GM23248 (cell line): Measurements from ENCODE around the gene ACSM2B. TPM values are rescaled to one million over a fixed set of nuclear protein-coding genes. Genes with fewer than 3 reads are reported as not detected.
"Not testable (repeated sequence)": the region's sequence is repeated elsewhere in the genome, so short reads cannot be mapped to it uniquely, and the experiment has no call there.

Source experiments
- DNase-seq: peaks from one replicate; pipeline ENCODE4 v3.0.0-alpha.2; 2015
- H2AFZ ChIP-seq: fragments of 200-600 bp; sonication (generic); 2 replicates; pipeline ENCODE4 v1.6.1; 2016; ENCODE audit warnings: antibody characterized with exemption
- H3F3A ChIP-seq: fragments of 200-600 bp; sonication (generic); 2 replicates; pipeline ENCODE4 v1.6.1; 2016; ENCODE audit warnings: mild to moderate bottlenecking, antibody characterized with exemption, mixed run types; ENCODE audit not compliant: insufficient read depth
- H3K27ac ChIP-seq: fragments of 200-600 bp; sonication (generic); 2 replicates; pipeline ENCODE4 v1.5.1; 2016; ENCODE audit warnings: mild to moderate bottlenecking
- H3K27me3 ChIP-seq: fragments of 200-600 bp; sonication (generic); replicated peaks from 2 replicates; pipeline ENCODE4 v1.6.1; 2016; ENCODE audit warnings: mild to moderate bottlenecking; ENCODE audit not compliant: insufficient read depth
- H3K36me3 ChIP-seq: fragments of 200-600 bp; sonication (generic); 2 replicates; pipeline ENCODE4 v1.6.1; 2016; ENCODE audit warnings: low read depth, mild to moderate bottlenecking
- H3K4me1 ChIP-seq: fragments of 200-600 bp; sonication (generic); 2 replicates; pipeline ENCODE4 v1.6.1; 2016; ENCODE audit warnings: mild to moderate bottlenecking; ENCODE audit not compliant: insufficient read depth
- H3K4me2 ChIP-seq: fragments of 200-600 bp; sonication (generic); one replicate; pipeline ENCODE4 v1.6.1; 2016; ENCODE audit warnings: mild to moderate bottlenecking; ENCODE audit not compliant: unreplicated experiment
- H3K4me3 ChIP-seq: fragments of 200-600 bp; sonication (generic); 2 replicates; pipeline ENCODE4 v1.5.1; 2016; ENCODE audit warnings: mild to moderate bottlenecking
- H3K79me2 ChIP-seq: fragments of 200-600 bp; sonication (generic); 2 replicates; pipeline ENCODE4 v1.6.1; 2016; ENCODE audit warnings: mild to moderate bottlenecking; ENCODE audit not compliant: insufficient read depth
- H3K9ac ChIP-seq: fragments of 200-600 bp; sonication (generic); 2 replicates; pipeline ENCODE4 v1.6.1; 2016; ENCODE audit warnings: mild to moderate bottlenecking
- H3K9me2 ChIP-seq: fragments of 200-600 bp; sonication (generic); 2 replicates; pipeline ENCODE4 v1.6.1; 2016; ENCODE audit warnings: mixed run types, mild to moderate bottlenecking, moderate library complexity; ENCODE audit not compliant: insufficient read depth
- H3K9me3 ChIP-seq: fragments of 200-600 bp; sonication (generic); one replicate; pipeline ENCODE4 v1.6.1; 2017; ENCODE audit warnings: low read depth
- H4K20me1 ChIP-seq: fragments of 200-600 bp; sonication (generic); 2 replicates; pipeline ENCODE4 v1.6.0; 2016; ENCODE audit not compliant: insufficient read depth
- EZH2 ChIP-seq: fragments of 200-600 bp; sonication (generic); IDR thresholded peaks from 2 replicates; pipeline ENCODE4 v1.6.1; 2018; ENCODE audit warnings: antibody characterized with exemption, mild to moderate bottlenecking; ENCODE audit not compliant: insufficient read depth, poor library complexity, severe bottlenecking
- EZH2phosphoT487 ChIP-seq: fragments of 200-600 bp; sonication (generic); IDR thresholded peaks from 2 replicates; pipeline ENCODE4 v1.6.1; 2018; ENCODE audit warnings: antibody characterized with exemption, moderate library complexity, mild to moderate bottlenecking, low read depth; ENCODE audit not compliant: insufficient read depth
- WGBS, 2 experiments: methylation state at CpG; one replicate each; pipeline ENCODE4 v1.1.6; 2015 to 2017; ENCODE audit warnings: low lambda C conversion rate in 2 of 2, low coverage in 1 of 2; ENCODE audit errors: missing lambda C conversion rate in 2 of 2; 5-methylcytosine and 5-hydroxymethylcytosine counted together
- in situ Hi-C: fragments of 300-500 bp; cut with MboI; formaldehyde crosslinking; loops from 2 replicates; pipeline ENCODE4 v1.15.0; 2020
- polyA plus RNA-seq: library from polyadenylated mRNA; unstranded; fragments of >200 nt; fragmentation: Nextera tagmentation; extraction: Ambion mirVana; gene quantifications from 2 replicates; pipeline ENCODE4 v1.2.1, GENCODE V29; 2016
- total RNA-seq: library from RNA; depleted of rRNA; stranded (reverse); fragments of >200 nt; shearing (Covaris generic); gene quantifications from 2 replicates; pipeline ENCODE4 v1.2.3, GENCODE V29; 2014

The ACSM2B gene
- total and polyA plus RNA-seq, 2 experiments from 2014 or later: not detected

DNA sequence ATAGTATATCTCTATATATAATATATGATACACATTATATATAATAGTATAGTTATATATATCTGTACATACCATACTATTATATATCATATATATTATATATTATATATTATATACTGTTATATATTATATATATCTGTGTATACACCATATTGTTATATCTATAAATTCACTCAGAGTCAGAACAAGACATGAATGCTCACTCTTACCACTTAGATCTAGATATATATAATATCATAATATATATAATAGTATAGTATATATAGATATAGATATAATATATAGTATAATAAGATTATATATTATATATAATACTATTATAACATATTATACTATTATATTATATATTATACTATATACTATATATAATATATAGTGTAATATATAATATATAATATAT, 9.3 kb downstream of the ACSM2B start:
- Histone ChIP-seq H3K36me3 (no peaks in the 10 kb centered on the region), H3F3A (no peaks in the 10 kb centered on the region), H3K9me3 (no peaks in the 10 kb centered on the region), H3K27ac (no peak overlapping the region), H3K4me1 (no peaks in the 10 kb centered on the region), H4K20me1 (no peaks in the 10 kb centered on the region), H3K4me3 (no peak overlapping the region), H2AFZ (no peak overlapping the region), H3K27me3 (no peaks in the 10 kb centered on the region), H3K79me2 (no peaks in the 10 kb centered on the region), H3K9ac (no peak overlapping the region), H3K9me2 (no peaks in the 10 kb centered on the region), H3K4me2 (no peak overlapping the region)
- no peak for DNase-seq
- in situ Hi-C loops: no loop called here
- TF ChIP-seq EZH2 (no peak), EZH2phosphoT487 (no peak)

DNA sequence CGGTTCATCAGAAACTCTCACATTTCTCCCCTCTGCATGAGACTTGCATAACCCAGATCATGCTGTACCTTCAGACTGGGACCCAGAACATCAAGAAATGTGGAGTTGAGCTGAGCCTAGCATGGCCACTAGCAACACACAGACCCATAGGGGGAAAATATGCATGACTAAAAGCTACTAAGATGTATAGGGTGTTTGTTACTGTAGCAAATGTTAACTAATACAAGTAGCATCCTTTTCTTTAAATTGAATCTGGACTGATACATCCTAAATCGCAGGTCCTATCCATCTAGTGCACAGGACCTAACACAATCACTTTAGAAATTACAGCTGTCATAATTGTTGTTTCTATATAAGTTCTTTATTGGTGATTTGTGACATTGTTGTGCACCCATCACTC, 10.8 kb downstream of the ACSM2B start:
- H3K36me3 ChIP-seq, H3K27ac ChIP-seq, DNase-seq, H3K9ac ChIP-seq, H3K27me3 ChIP-seq, H3K9me3 ChIP-seq, H3F3A ChIP-seq, H3K4me3 ChIP-seq, H2AFZ ChIP-seq, H3K9me2 ChIP-seq, H4K20me1 ChIP-seq, H3K4me2 ChIP-seq, H3K4me1 ChIP-seq, H3K79me2 ChIP-seq, in situ Hi-C loops: not testable (repeated sequence)
- WGBS, 2 experiments: 3 to 4% methylated on average over 2 of the region's 2 CpGs

DNA sequence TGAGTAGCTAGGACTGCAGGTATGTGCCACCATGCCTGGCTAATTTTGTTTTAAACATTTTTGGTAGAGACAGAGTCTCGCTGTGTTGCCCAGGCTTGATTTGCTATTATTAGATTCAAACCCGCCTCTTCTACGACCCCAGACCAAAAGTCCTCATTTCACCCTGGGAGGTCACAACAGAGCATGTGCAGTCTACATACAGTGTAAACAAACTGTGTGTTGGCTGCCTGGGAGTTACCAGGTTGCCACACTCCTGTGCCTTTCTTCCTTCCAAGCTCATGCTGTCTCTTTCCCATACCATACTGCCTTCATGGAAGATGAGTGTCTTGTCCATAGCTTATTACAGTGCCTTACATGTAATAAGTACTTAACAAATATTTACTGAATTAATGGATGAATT, 11.9 kb downstream of the ACSM2B start:
- H3K36me3 ChIP-seq, H2AFZ ChIP-seq, H3K27me3 ChIP-seq, H3K9ac ChIP-seq, H3K4me2 ChIP-seq, DNase-seq, H4K20me1 ChIP-seq, in situ Hi-C loops, H3K79me2 ChIP-seq, H3K4me1 ChIP-seq, H3F3A ChIP-seq, H3K9me3 ChIP-seq, H3K27ac ChIP-seq, H3K9me2 ChIP-seq, H3K4me3 ChIP-seq: not testable (repeated sequence)
- WGBS, 2 experiments: 31% methylated on average over 2 of the region's 3 CpGs

DNA sequence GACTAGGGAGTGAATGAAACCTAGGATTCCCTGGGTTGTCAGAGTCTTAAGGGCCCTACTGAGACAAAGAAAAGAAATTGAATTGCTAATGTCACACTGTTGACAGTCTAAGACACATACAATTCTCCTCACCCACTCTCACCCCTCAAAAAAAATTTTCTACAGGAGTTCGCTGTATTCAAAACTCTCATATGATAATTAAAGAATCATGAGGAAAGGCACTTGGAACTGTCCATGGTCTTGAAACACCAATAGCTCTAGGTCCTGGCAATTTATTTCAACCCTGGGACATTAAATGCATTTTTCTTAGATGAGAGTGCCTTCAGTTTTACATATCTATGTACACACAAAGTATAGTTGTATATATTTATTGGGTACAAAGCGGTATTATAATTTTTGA, 20.5 kb downstream of the ACSM2B start:
- H3K36me3 ChIP-seq, H3K4me3 ChIP-seq, H3K27ac ChIP-seq, H3K4me1 ChIP-seq, H4K20me1 ChIP-seq, H3K9me3 ChIP-seq, DNase-seq, H3K9ac ChIP-seq, H3K27me3 ChIP-seq, in situ Hi-C loops, H2AFZ ChIP-seq, H3F3A ChIP-seq, H3K4me2 ChIP-seq, H3K79me2 ChIP-seq, H3K9me2 ChIP-seq: not testable (repeated sequence)
- WGBS, 2 experiments: 27 to 37% methylated on average over 2 of the region's 2 CpGs

DNA sequence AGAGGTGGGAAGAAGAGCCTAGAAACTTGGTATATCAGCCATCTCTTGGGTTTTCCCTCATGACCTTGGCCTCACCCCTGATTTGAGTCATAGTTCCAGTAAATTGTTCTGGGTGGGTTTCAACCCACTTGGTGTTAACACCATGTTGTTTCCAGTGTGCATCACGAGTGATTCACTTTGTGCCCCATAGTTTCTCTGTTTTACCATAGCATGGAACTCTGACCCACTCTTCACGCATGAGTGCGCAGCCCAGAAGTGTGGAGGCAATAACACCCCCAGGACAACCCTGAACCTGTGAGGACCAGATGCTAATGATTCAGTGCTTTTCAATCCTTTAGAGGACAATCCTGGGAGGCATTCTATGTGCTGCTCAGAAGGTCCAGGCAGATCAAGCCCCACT, 21.5 kb downstream of the ACSM2B start:
- in situ Hi-C loops, H3F3A ChIP-seq, H4K20me1 ChIP-seq, H3K4me1 ChIP-seq, DNase-seq, H2AFZ ChIP-seq, H3K36me3 ChIP-seq, H3K9me2 ChIP-seq, H3K4me2 ChIP-seq, H3K9me3 ChIP-seq, H3K9ac ChIP-seq, H3K79me2 ChIP-seq, H3K4me3 ChIP-seq, H3K27ac ChIP-seq, H3K27me3 ChIP-seq: not testable (repeated sequence)
- 35 to 57% methylated on average over 3 of the region's 3 CpGs for WGBS, 2 experiments

DNA sequence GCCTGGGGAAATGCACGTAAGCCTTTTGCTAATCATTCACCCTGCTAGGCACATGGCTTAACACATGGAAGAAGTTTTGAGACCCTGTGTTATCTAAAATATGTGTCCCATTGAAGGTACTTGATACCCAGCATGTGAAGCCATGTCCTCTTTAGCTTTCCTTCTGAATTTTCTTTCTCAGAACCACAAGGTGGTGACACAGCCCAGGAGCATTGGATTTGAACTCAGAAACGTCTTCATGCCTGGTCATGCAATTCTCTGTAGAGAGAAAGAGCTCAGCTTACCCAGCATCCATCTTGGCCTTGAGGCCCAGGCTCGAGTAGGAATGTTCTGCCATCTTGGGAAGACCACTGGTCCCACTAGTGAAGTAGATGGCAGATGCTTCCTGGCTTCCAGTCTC, 22.7 kb downstream of the ACSM2B start:
- in situ Hi-C loops, DNase-seq, H3K27ac ChIP-seq, H2AFZ ChIP-seq, H3F3A ChIP-seq, H3K36me3 ChIP-seq, H3K4me3 ChIP-seq, H3K9me3 ChIP-seq, H3K4me2 ChIP-seq, H3K79me2 ChIP-seq, H4K20me1 ChIP-seq, H3K9ac ChIP-seq, H3K9me2 ChIP-seq, H3K27me3 ChIP-seq, H3K4me1 ChIP-seq: not testable (repeated sequence)
- 1 to 5% methylated on average over 3 of the region's 3 CpGs for WGBS, 2 experiments

DNA sequence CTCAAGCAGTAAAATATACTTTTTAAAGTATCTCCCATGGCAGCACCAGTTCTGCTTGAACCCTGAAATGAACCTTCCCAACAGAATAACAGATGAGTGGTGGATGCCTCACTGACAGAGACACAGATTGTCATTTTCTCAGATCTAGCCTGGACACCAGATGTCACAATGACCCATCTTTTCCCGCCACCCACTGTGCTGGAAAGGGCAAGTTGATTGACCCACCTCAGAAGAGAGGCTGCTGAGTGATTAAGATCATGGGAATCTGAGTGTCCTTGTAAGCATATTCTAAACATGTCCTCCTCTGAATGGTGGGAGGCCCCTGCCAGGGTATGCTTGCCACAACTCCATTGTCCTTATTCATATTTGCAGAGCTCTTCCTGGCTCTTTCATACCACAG, 29.2 kb downstream of the ACSM2B start:
- H3K27ac ChIP-seq, in situ Hi-C loops, H3K4me2 ChIP-seq, H3K4me3 ChIP-seq, H2AFZ ChIP-seq, H3K9me3 ChIP-seq, H3K27me3 ChIP-seq, H3F3A ChIP-seq, H3K79me2 ChIP-seq, H3K9me2 ChIP-seq, H3K9ac ChIP-seq, H4K20me1 ChIP-seq, H3K4me1 ChIP-seq, H3K36me3 ChIP-seq, DNase-seq: not testable (repeated sequence)
- WGBS, 2 experiments: 7 to 32% methylated on average over 1 of the region's 1 CpG
